MM.1S (cell line): ENCODE results near the gene LRRC32.

Experiments used
- DNase-seq: peaks from one replicate; pipeline ENCODE4 v3.0.0-alpha.2; 2015
- H2AFZ ChIP-seq: fragments of 300-600 bp; sonication (generic); 2 replicates; pipeline ENCODE4 v1.6.0; 2016; ENCODE audit warnings: antibody characterized with exemption, low read length
- H3F3A ChIP-seq: fragments of 300-600 bp; sonication (generic); 2 replicates; pipeline ENCODE4 v1.6.1; 2016; ENCODE audit warnings: mild to moderate bottlenecking, antibody characterized with exemption, low read length, moderate library complexity, mixed read lengths; ENCODE audit not compliant: insufficient read depth
- H3K27ac ChIP-seq: fragments of 300-600 bp; sonication (generic); 2 replicates; pipeline ENCODE4 v1.5.1; 2016; ENCODE audit warnings: mild to moderate bottlenecking, low read length
- H3K27me3 ChIP-seq: fragments of 300-600 bp; sonication (generic); replicated peaks from 2 replicates; pipeline ENCODE4 v1.6.0; 2016; ENCODE audit warnings: low read length; ENCODE audit not compliant: insufficient read depth
- H3K36me3 ChIP-seq: fragments of 300-600 bp; sonication (generic); replicated peaks from 2 replicates; pipeline ENCODE4 v1.6.1; 2016; ENCODE audit warnings: mild to moderate bottlenecking, low read length, mixed read lengths; ENCODE audit not compliant: insufficient read depth
- H3K4me1 ChIP-seq: fragments of 300-600 bp; sonication (generic); 2 replicates; pipeline ENCODE4 v1.6.1; 2016; ENCODE audit warnings: low read length, mixed read lengths
- H3K4me2 ChIP-seq: fragments of 300-600 bp; sonication (generic); 2 replicates; pipeline ENCODE4 v1.6.0; 2016; ENCODE audit warnings: low read depth, low read length
- H3K4me3 ChIP-seq: fragments of 300-600 bp; sonication (generic); 2 replicates; pipeline ENCODE4 v1.5.1; 2016; ENCODE audit warnings: low read length, mixed read lengths
- H3K79me2 ChIP-seq: fragments of 300-600 bp; sonication (generic); 2 replicates; pipeline ENCODE4 v1.6.1; 2016; ENCODE audit warnings: mixed run types, low read length, mixed read lengths
- H3K9ac ChIP-seq: fragments of 300-600 bp; sonication (generic); 2 replicates; pipeline ENCODE4 v1.6.1; 2016; ENCODE audit warnings: low read length, mixed read lengths
- H3K9me2 ChIP-seq: fragments of 300-600 bp; sonication (generic); replicated peaks from 2 replicates; pipeline ENCODE4 v1.6.1; 2016; ENCODE audit warnings: mild to moderate bottlenecking, low read length, mixed read lengths; ENCODE audit not compliant: insufficient read depth
- H3K9me3 ChIP-seq: fragments of 300-600 bp; sonication (generic); replicated peaks from 2 replicates; pipeline ENCODE4 v1.6.1; 2016; ENCODE audit warnings: mild to moderate bottlenecking, low read length, mixed read lengths; ENCODE audit not compliant: insufficient read depth
- H4K20me1 ChIP-seq: fragments of 300-600 bp; sonication (generic); 2 replicates; pipeline ENCODE4 v1.6.1; 2016; ENCODE audit warnings: mild to moderate bottlenecking, low read length, moderate library complexity, mixed read lengths; ENCODE audit not compliant: insufficient read depth
- CTCF ChIP-seq: fragments of 300-600 bp; sonication (generic); IDR thresholded peaks from 2 replicates; pipeline ENCODE4 v1.5.1; 2016; ENCODE audit warnings: antibody characterized with exemption, low read length, mixed read lengths
- EZH2 ChIP-seq: fragments of 300-600 bp; sonication (generic); optimal IDR thresholded peaks from 2 replicates; pipeline ENCODE3; 2017; ENCODE audit warnings: low read depth, mild to moderate bottlenecking, antibody characterized with exemption, low read length, mixed read lengths
- EZH2phosphoT487 ChIP-seq: fragments of 300-600 bp; sonication (generic); IDR thresholded peaks from 2 replicates; pipeline ENCODE4 v1.6.1; 2018; ENCODE audit warnings: antibody characterized with exemption, low read length

LRRC32 gene

GRCh38 chr11:76714493-76714892, 43.9 kb upstream of the LRRC32 start:
- Histone ChIP-seq H3K27ac (no peak overlapping the region), H3K9me2 (no peaks in the 10 kb centered on the region), H2AFZ (no peak overlapping the region), H3K36me3 (no peaks in the 10 kb centered on the region), H3K27me3 (no peaks in the 10 kb centered on the region), H4K20me1 (no peaks in the 10 kb centered on the region), H3K9ac (no peak overlapping the region), H3F3A (no peaks in the 10 kb centered on the region), H3K79me2 (no peaks in the 10 kb centered on the region), H3K4me1 (no peaks in the 10 kb centered on the region), H3K4me3 (no peak overlapping the region), H3K4me2 (no peak overlapping the region), H3K9me3 (no peaks in the 10 kb centered on the region)
- TF ChIP-seq EZH2 (no peak), CTCF (peak; percentile 6; the same call in 1 of the 2 replicates)
- no peak for DNase-seq

DNA sequence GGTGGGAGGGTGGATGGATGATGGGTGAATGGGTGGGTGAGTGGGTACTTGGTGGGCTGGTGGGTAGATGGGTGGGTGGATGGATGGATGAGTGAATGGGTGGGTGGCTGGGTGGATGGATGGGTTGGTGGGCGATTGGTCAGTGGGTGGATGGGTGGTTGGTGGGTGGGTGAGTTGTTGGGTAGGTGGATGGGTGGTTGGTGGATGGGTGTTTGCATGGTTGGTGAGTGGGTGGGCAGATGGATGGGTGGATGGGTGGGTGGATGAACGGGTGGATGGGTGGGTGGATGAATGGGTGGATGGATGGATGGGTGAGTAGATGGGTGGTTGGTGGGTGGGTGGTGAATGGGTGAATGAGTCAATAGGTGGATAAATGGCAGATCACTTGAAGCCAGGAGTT, 43.0 kb upstream of the LRRC32 start:
- Histone ChIP-seq H3K79me2 (no peaks in the 10 kb centered on the region), H3K4me3 (no peak overlapping the region), H3K4me1 (no peaks in the 10 kb centered on the region), H4K20me1 (no peaks in the 10 kb centered on the region), H3K9me2 (no peaks in the 10 kb centered on the region), H3K27me3 (no peaks in the 10 kb centered on the region), H3K36me3 (no peaks in the 10 kb centered on the region), H3K27ac (no peak overlapping the region), H3K9me3 (no peaks in the 10 kb centered on the region), H3K9ac (no peak overlapping the region), H3F3A (no peaks in the 10 kb centered on the region), H3K4me2 (no peak overlapping the region), H2AFZ (no peak overlapping the region)
- no peak for DNase-seq
- TF ChIP-seq EZH2phosphoT487 (no peak), CTCF (no peak)

DNA sequence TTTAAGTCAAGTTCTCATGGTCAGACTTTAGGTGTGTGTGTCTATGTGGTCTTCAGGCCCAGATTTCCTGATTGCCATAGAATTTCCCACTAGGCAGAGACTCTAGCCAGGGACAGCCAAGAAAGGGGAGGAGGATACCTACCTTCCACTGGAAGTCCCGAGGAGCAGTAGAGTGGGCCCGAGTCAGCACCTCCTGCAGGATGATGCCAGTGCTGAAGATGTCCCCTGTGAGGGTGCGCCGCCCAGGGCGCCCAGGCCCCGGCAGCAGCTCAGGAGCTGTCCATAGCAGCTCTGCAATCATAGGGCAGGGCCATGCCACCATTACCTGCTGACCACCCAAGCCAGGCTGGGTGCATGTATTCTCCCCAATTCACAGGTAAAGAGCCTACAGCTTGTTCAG, 41.6 kb upstream of the LRRC32 start:
- Histone ChIP-seq H3K4me2 (no peak overlapping the region), H3K79me2 (no peaks in the 10 kb centered on the region), H3K9ac (no peak overlapping the region), H3K36me3 (no peaks in the 10 kb centered on the region), H3K9me2 (no peaks in the 10 kb centered on the region), H3F3A (no peaks in the 10 kb centered on the region), H3K27ac (no peak overlapping the region), H3K4me3 (no peak overlapping the region), H3K4me1 (no peaks in the 10 kb centered on the region), H3K9me3 (no peaks in the 10 kb centered on the region), H2AFZ (no peak overlapping the region), H4K20me1 (no peaks in the 10 kb centered on the region), H3K27me3 (no peaks in the 10 kb centered on the region)
- TF ChIP-seq CTCF (no peak), EZH2phosphoT487 (no peak), EZH2 (no peak)
- DNase-seq: no peak

GRCh38 chr11:76709756-76710155, 39.2 kb upstream of the LRRC32 start:
- H3K4me3 ChIP-seq: no peak overlapping the region
- H3K36me3 ChIP-seq: no peaks in the 10 kb centered on the region
- H3K79me2 ChIP-seq: no peaks in the 10 kb centered on the region
- H3K9me2 ChIP-seq: no peaks in the 10 kb centered on the region
- H3K4me1 ChIP-seq: no peaks in the 10 kb centered on the region
- no peak for TF ChIP-seq EZH2phosphoT487
- no peak for TF ChIP-seq CTCF
- TF ChIP-seq EZH2: no peak
- no peak overlapping the region for H3K4me2 ChIP-seq
- no peaks in the 10 kb centered on the region for H3K27me3 ChIP-seq
- H2AFZ ChIP-seq: no peak overlapping the region
- DNase-seq: no peak
- H3K27ac ChIP-seq: no peak overlapping the region
- H4K20me1 ChIP-seq: no peaks in the 10 kb centered on the region
- no peaks in the 10 kb centered on the region for H3K9me3 ChIP-seq
- no peaks in the 10 kb centered on the region for H3F3A ChIP-seq
- no peak overlapping the region for H3K9ac ChIP-seq
